Mucosa of stomach (tissue), 1 donor: ENCODE measurements around the gene CAMP.
"Not testable (repeated sequence)": the region's sequence is repeated elsewhere in the genome, so short reads cannot be mapped to it uniquely, and the experiment has no call there.

Experiments
- H3K27me3 ChIP-seq: one replicate; pipeline ENCODE4 v1.7.0; 2013; ENCODE audit warnings: mild to moderate bottlenecking, low read length; ENCODE audit not compliant: control insufficient read depth, insufficient read depth
- H3K36me3 ChIP-seq: one replicate; pipeline ENCODE4 v1.7.0; 2013; ENCODE audit warnings: low read length; ENCODE audit not compliant: control insufficient read depth, insufficient read depth
- H3K4me1 ChIP-seq: one replicate; pipeline ENCODE4 v1.7.0; 2013; ENCODE audit warnings: mild to moderate bottlenecking, low read length; ENCODE audit not compliant: control insufficient read depth, insufficient read depth
- H3K4me3 ChIP-seq: one replicate; pipeline ENCODE4 v1.7.0; 2013; ENCODE audit warnings: low read length
- H3K9ac ChIP-seq: one replicate; pipeline ENCODE4 v1.7.0; 2013; ENCODE audit warnings: mild to moderate bottlenecking, low read length, moderate library complexity
- H3K9me3 ChIP-seq: one replicate; pipeline ENCODE4 v1.7.0; 2013; ENCODE audit warnings: mild to moderate bottlenecking, low read length, moderate library complexity; ENCODE audit not compliant: control insufficient read depth
- donor health status: Pancreatic carcinoma.

Gene CAMP

GRCh38 chr3:48190911-48191310 is 32.4 kb upstream of the CAMP start:
- Histone ChIP-seq H3K9me3 (no peaks in the 10 kb centered on the region), H3K27me3 (no peaks in the 10 kb centered on the region), H3K4me3 (no peak overlapping the region), H3K4me1 (peaks cover 13% of the 10 kb centered on the region), H3K36me3 (no peaks in the 10 kb centered on the region), H3K9ac (no peak overlapping the region)

GRCh38 chr3:48194446-48195071 is 28.7 kb upstream of the CAMP start:
- no peaks in the 10 kb centered on the region for H3K36me3 ChIP-seq
- no peak overlapping the region for H3K4me3 ChIP-seq
- peaks cover 4% of the 10 kb centered on the region for H3K4me1 ChIP-seq
- no peaks in the 10 kb centered on the region for H3K9me3 ChIP-seq
- H3K9ac ChIP-seq, result no peak overlapping the region
- no peaks in the 10 kb centered on the region for H3K27me3 ChIP-seq

GRCh38 chr3:48196611-48197010 is 26.7 kb upstream of the CAMP start:
- H3K36me3 ChIP-seq, result no peaks in the 10 kb centered on the region
- H3K27me3 ChIP-seq, result no peaks in the 10 kb centered on the region
- H3K4me3 ChIP-seq, result no peak overlapping the region
- H3K9me3 ChIP-seq, result no peaks in the 10 kb centered on the region
- peaks cover 4% of the 10 kb centered on the region for H3K4me1 ChIP-seq
- H3K9ac ChIP-seq, result no peak overlapping the region

- Histone ChIP-seq H3K9me3 (no peaks in the 10 kb centered on the region), H3K4me3 (no peak overlapping the region), H3K9ac (no peak overlapping the region), H3K4me1 (peaks cover 4% of the 10 kb centered on the region), H3K36me3 (no peaks in the 10 kb centered on the region), H3K27me3 (no peaks in the 10 kb centered on the region)
These were observed 24.2 kb upstream of the CAMP start for GRCh38 chr3:48199117-48199516.

GRCh38 chr3:48202632-48203031 is 20.7 kb upstream of the CAMP start:
- Histone ChIP-seq H3K4me1 (no peaks in the 10 kb centered on the region), H3K9ac (no peak overlapping the region), H3K9me3 (no peaks in the 10 kb centered on the region), H3K27me3 (no peaks in the 10 kb centered on the region), H3K4me3 (no peak overlapping the region), H3K36me3 (no peaks in the 10 kb centered on the region)

GRCh38 chr3:48208076-48208475 is 15.2 kb upstream of the CAMP start:
- Histone ChIP-seq H3K27me3 (no peaks in the 10 kb centered on the region), H3K4me1 (no peaks in the 10 kb centered on the region), H3K9me3 (no peaks in the 10 kb centered on the region), H3K4me3 (no peak overlapping the region), H3K9ac (no peak overlapping the region), H3K36me3 (no peaks in the 10 kb centered on the region)

GRCh38 chr3:48209445-48209844 is 13.8 kb upstream of the CAMP start:
- H3K9me3 ChIP-seq, result no peaks in the 10 kb centered on the region
- H3K27me3 ChIP-seq, result no peaks in the 10 kb centered on the region
- H3K4me3 ChIP-seq, result no peak overlapping the region
- no peaks in the 10 kb centered on the region for H3K4me1 ChIP-seq
- H3K36me3 ChIP-seq, result no peaks in the 10 kb centered on the region
- H3K9ac ChIP-seq, result no peak overlapping the region

GRCh38 chr3:48210534-48210933 is 12.8 kb upstream of the CAMP start:
- H3K36me3 ChIP-seq, H3K27me3 ChIP-seq, H3K9me3 ChIP-seq, H3K4me1 ChIP-seq, H3K4me3 ChIP-seq, H3K9ac ChIP-seq: not testable (repeated sequence)

- H3K4me3 ChIP-seq, H3K9ac ChIP-seq, H3K36me3 ChIP-seq, H3K9me3 ChIP-seq, H3K4me1 ChIP-seq, H3K27me3 ChIP-seq: not testable (repeated sequence)
These were observed 11.5 kb upstream of the CAMP start for GRCh38 chr3:48211776-48212175.

- peaks cover 10% of the 10 kb centered on the region for H3K4me1 ChIP-seq
- H3K9ac ChIP-seq, result no peak overlapping the region
- H3K36me3 ChIP-seq, result no peaks in the 10 kb centered on the region
- no peaks in the 10 kb centered on the region for H3K27me3 ChIP-seq
- H3K4me3 ChIP-seq, result no peak overlapping the region
- H3K9me3 ChIP-seq, result no peaks in the 10 kb centered on the region
These were observed 9.1 kb upstream of the CAMP start for GRCh38 chr3:48214225-48214624.

GRCh38 chr3:48215019-48215418 is 8.3 kb upstream of the CAMP start:
- H3K4me3 ChIP-seq, result no peak overlapping the region
- H3K27me3 ChIP-seq, result no peaks in the 10 kb centered on the region
- H3K36me3 ChIP-seq, result no peaks in the 10 kb centered on the region

GRCh38 chr3:48215466-48215865 is 7.8 kb upstream of the CAMP start:
- no peaks in the 10 kb centered on the region for H3K9me3 ChIP-seq
- no peak overlapping the region for H3K4me3 ChIP-seq
- H3K27me3 ChIP-seq, result no peaks in the 10 kb centered on the region
- H3K4me1 ChIP-seq, result peaks cover 10% of the 10 kb centered on the region
- no peak overlapping the region for H3K9ac ChIP-seq
- no peaks in the 10 kb centered on the region for H3K36me3 ChIP-seq

More at GRCh38 chr3:48215019-48215418, 8.3 kb upstream of the CAMP start:
- no peak overlapping the region for H3K9ac ChIP-seq
- no peaks in the 10 kb centered on the region for H3K9me3 ChIP-seq
- peaks cover 10% of the 10 kb centered on the region for H3K4me1 ChIP-seq

- Histone ChIP-seq H3K9me3 (no peaks in the 10 kb centered on the region), H3K27me3 (no peaks in the 10 kb centered on the region), H3K4me1 (peaks cover 10% of the 10 kb centered on the region), H3K4me3 (no peak overlapping the region), H3K36me3 (no peaks in the 10 kb centered on the region), H3K9ac (no peak overlapping the region)
These were observed 7.4 kb upstream of the CAMP start for GRCh38 chr3:48215876-48216275.
